Measurements from ENCODE around the gene NOC3L. TPM values are rescaled to one million over a fixed set of nuclear protein-coding genes. Genes with fewer than 3 reads are reported as not detected.

Gene NOC3L
- total RNA-seq, 1 experiment from 2014 or later: 39.9 TPM

DNA sequence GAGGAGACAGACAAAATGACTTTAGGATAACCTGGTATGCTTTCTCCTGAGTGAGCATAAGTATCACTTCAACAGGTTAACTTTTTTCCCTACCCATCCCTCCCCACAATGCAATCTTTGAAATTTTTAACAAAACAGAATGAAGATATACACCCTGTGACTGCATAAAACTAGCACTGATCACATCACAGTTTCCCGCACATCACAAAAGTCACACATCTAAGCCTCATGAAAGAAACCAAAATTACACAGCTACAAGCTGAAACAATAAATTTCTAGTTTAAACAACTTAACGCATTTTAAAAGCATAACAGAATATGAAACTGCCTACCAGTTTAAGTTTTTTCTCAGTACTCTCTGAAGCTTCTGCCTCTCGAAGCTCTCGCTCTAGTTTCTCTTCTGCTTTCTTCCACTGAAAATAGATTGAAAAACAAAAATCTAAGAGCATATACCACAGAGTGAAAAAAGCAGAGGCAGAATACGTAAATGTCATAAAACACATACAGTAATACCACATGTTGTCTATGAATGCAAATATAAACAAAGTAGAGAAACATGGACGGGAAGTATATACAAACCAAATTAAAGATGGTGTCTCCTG, 18.1 kb downstream of the NOC3L start:
- Mint-ChIP-seq H3K4me1 (ENCODE audit: low read depth, unreplicated experiment) (no peaks in the 10 kb centered on the region), H3K27me3 (ENCODE audit: insufficient read depth, unreplicated experiment) (no peaks in the 10 kb centered on the region), H3K27ac (ENCODE audit: unreplicated experiment) (no peak overlapping the region), H3K36me3 (ENCODE audit: insufficient read depth, unreplicated experiment) (peaks cover 65% of the 10 kb centered on the region), H3K4me3 (ENCODE audit: unreplicated experiment) (no peak overlapping the region), H3K9me3 (ENCODE audit: unreplicated experiment) (no peaks in the 10 kb centered on the region)
- DNase-seq: no peak
- Histone ChIP-seq H3K9me3 (no peaks in the 10 kb centered on the region), H3K4me1 (no peaks in the 10 kb centered on the region), H3K27me3 (replicated peaks; ENCODE audit: control insufficient read depth, insufficient read depth, low read length) (no peaks in the 10 kb centered on the region), H3K36me3 (ENCODE audit: control insufficient read depth, insufficient read depth, low read length) (no peaks in the 10 kb centered on the region; the same call in 1 of the 2 replicates), H3K4me3 (ENCODE audit: low read depth, low read length) (no peak overlapping the region)
- POLR2A ChIA-PET: no interaction called here
- TF ChIP-seq, protein P1, sequence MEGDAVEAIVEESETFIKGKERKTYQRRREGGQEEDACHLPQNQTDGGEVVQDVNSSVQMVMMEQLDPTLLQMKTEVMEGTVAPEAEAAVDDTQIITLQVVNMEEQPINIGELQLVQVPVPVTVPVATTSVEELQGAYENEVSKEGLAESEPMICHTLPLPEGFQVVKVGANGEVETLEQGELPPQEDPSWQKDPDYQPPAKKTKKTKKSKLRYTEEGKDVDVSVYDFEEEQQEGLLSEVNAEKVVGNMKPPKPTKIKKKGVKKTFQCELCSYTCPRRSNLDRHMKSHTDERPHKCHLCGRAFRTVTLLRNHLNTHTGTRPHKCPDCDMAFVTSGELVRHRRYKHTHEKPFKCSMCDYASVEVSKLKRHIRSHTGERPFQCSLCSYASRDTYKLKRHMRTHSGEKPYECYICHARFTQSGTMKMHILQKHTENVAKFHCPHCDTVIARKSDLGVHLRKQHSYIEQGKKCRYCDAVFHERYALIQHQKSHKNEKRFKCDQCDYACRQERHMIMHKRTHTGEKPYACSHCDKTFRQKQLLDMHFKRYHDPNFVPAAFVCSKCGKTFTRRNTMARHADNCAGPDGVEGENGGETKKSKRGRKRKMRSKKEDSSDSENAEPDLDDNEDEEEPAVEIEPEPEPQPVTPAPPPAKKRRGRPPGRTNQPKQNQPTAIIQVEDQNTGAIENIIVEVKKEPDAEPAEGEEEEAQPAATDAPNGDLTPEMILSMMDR (IDR thresholded peaks at IDR 0.05; ENCODE audit: insufficient read depth in 1 of 2, low read depth in 1 of 2, low read length in 1 of 2, severe bottlenecking in 1 of 2, unreplicated experiment in 1 of 2): no peak
- BruUV-seq (replicated peaks): no TSS peak
- intact Hi-C loops (cut with micrococcal nuclease; ENCODE audit: unreplicated experiment): no loop called here
- CTCF ChIA-PET: no interaction called here

DNA sequence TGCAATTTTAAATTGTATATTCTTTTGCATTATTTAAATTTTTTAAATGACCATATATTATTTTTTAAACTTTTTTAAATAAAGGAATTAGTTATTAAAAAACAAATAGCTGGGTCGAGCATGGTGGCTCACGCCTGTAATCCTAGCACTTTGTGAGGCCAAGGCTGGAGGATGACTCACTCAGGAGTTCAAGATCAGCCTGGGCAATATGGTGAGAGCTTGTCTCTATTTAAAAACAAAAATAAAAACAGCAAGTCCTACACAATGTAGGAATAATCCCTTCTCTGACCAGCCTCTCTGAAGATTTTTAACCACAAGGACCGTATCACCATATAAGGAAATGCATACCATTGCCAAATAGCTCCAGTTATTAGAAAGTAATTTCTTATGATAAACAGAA, 19.6 kb downstream of the NOC3L start:
- Mint-ChIP-seq H3K4me3 (ENCODE audit: unreplicated experiment) (no peak overlapping the region), H3K27ac (ENCODE audit: unreplicated experiment) (no peak overlapping the region), H3K4me1 (ENCODE audit: low read depth, unreplicated experiment) (no peaks in the 10 kb centered on the region), H3K36me3 (ENCODE audit: insufficient read depth, unreplicated experiment) (peaks cover 71% of the 10 kb centered on the region), H3K9me3 (ENCODE audit: unreplicated experiment) (no peaks in the 10 kb centered on the region), H3K27me3 (ENCODE audit: insufficient read depth, unreplicated experiment) (no peaks in the 10 kb centered on the region)
- Histone ChIP-seq H3K4me3 (ENCODE audit: low read depth, low read length) (no peak overlapping the region), H3K4me1 (no peaks in the 10 kb centered on the region), H3K9me3 (no peaks in the 10 kb centered on the region), H3K27me3 (replicated peaks; ENCODE audit: control insufficient read depth, insufficient read depth, low read length) (no peaks in the 10 kb centered on the region), H3K36me3 (ENCODE audit: control insufficient read depth, insufficient read depth, low read length) (no peaks in the 10 kb centered on the region; the same call in 1 of the 2 replicates)
- BruUV-seq (replicated peaks): no TSS peak
- TF ChIP-seq, protein P1 (IDR thresholded peaks at IDR 0.05; ENCODE audit: insufficient read depth in 1 of 2, low read depth in 1 of 2, low read length in 1 of 2, severe bottlenecking in 1 of 2, unreplicated experiment in 1 of 2): no peak
- DNase-seq: no peak
- POLR2A ChIA-PET: interaction anchor here (0.6 kb wide), 1 partner anchor 55 kb away, joined by 3 read pairs; no protein-coding TSS in a partner anchor
- intact Hi-C loops (cut with micrococcal nuclease; ENCODE audit: unreplicated experiment): no loop called here
- CTCF ChIA-PET: interaction anchor here (0.6 to 1.0 kb wide), 2 partner anchors 28 to 67 kb away, joined by 3 to 5 read pairs; no protein-coding TSS in a partner anchor

DNA sequence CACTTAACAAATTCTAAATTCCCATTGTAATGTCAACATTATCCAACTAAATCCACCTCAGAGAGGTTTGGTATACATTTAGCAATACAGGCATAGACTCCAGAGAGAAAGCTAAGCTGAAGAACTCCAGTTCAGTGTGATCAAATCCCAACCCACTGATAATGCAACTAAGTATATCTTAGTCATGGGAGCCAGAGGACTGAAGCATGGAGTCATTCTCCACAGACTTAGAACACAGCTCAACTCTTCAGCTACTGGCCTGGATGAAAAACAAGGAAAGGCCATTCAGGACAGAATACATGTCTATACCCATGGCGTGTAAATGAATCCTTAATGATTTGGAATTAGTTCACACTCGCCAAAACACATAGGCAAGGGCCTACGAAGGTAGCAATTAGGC, 27.9 kb downstream of the NOC3L start:
- BruUV-seq (replicated peaks): no TSS peak
- no peaks in the 10 kb centered on the region for H3K4me1 Mint-ChIP-seq (ENCODE audit: low read depth, unreplicated experiment)
- peaks cover 1% of the 10 kb centered on the region; the same call in 1 of the 2 replicates for H3K36me3 ChIP-seq (ENCODE audit: control insufficient read depth, insufficient read depth, low read length)

More for the DNA sequence above, 27.9 kb downstream of the NOC3L start:
- Mint-ChIP-seq H3K4me3 (ENCODE audit: unreplicated experiment) (no peak overlapping the region), H3K27ac (ENCODE audit: unreplicated experiment) (no peak overlapping the region), H3K9me3 (ENCODE audit: unreplicated experiment) (no peaks in the 10 kb centered on the region), H3K36me3 (ENCODE audit: insufficient read depth, unreplicated experiment) (peaks cover 92% of the 10 kb centered on the region), H3K27me3 (ENCODE audit: insufficient read depth, unreplicated experiment) (no peaks in the 10 kb centered on the region)
- ChIA-PET POLR2A (interaction anchor here (0.6 kb wide), 1 partner anchor 121 kb away, joined by 3 read pairs; no protein-coding TSS in a partner anchor), CTCF (no interaction called here)
- intact Hi-C loops (cut with micrococcal nuclease; ENCODE audit: unreplicated experiment): no loop called here
- Histone ChIP-seq H3K27me3 (replicated peaks; ENCODE audit: control insufficient read depth, insufficient read depth, low read length) (no peaks in the 10 kb centered on the region), H3K4me1 (no peaks in the 10 kb centered on the region), H3K9me3 (no peaks in the 10 kb centered on the region), H3K4me3 (ENCODE audit: low read depth, low read length) (no peak overlapping the region)
- no peak for DNase-seq
- TF ChIP-seq, protein P1 (IDR thresholded peaks at IDR 0.05; ENCODE audit: insufficient read depth in 1 of 2, low read depth in 1 of 2, low read length in 1 of 2, severe bottlenecking in 1 of 2, unreplicated experiment in 1 of 2): no peak
